Peyer's patch (tissue), 4 donors: ENCODE results near the gene MAML2.

ENCODE experiments used
- POLR2A ChIP-seq, 2 donors: fragments of 450-650 bp; IDR thresholded peaks; one replicate each; pipeline ENCODE4 v1.5.1; 2017; ENCODE audit warnings: antibody characterized with exemption in 2 of 2, mild to moderate bottlenecking in 2 of 2, moderate library complexity in 2 of 2
- TF ChIP-seq, protein P1 (sequence below), 6 experiments: fragments of 450-650 bp in 4 of 6; fragments of 200-600 bp in 2 of 6; sonication (generic) in 1 of 6; IDR thresholded peaks; one replicate each; pipeline ENCODE4 v1.5.1; 2017 to 2019; ENCODE audit warnings: antibody characterized with exemption in 6 of 6, mild to moderate bottlenecking in 3 of 6, moderate library complexity in 1 of 6

GRCh38 chr11:96016978-96017502, 326.0 kb downstream of the MAML2 start:
- TF ChIP-seq, protein P1, sequence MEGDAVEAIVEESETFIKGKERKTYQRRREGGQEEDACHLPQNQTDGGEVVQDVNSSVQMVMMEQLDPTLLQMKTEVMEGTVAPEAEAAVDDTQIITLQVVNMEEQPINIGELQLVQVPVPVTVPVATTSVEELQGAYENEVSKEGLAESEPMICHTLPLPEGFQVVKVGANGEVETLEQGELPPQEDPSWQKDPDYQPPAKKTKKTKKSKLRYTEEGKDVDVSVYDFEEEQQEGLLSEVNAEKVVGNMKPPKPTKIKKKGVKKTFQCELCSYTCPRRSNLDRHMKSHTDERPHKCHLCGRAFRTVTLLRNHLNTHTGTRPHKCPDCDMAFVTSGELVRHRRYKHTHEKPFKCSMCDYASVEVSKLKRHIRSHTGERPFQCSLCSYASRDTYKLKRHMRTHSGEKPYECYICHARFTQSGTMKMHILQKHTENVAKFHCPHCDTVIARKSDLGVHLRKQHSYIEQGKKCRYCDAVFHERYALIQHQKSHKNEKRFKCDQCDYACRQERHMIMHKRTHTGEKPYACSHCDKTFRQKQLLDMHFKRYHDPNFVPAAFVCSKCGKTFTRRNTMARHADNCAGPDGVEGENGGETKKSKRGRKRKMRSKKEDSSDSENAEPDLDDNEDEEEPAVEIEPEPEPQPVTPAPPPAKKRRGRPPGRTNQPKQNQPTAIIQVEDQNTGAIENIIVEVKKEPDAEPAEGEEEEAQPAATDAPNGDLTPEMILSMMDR (IDR thresholded peaks at IDR 0.05), result no peak
- TF ChIP-seq POLR2A (IDR thresholded peaks at IDR 0.05), result no peak
